22Rv1 (cell line): ENCODE measurements around the gene EIF4G3.

Source experiments
- CTCF ChIP-seq: fragments of 450-650 bp; IDR thresholded peaks from 2 replicates; pipeline ENCODE4 v1.5.1; 2017; ENCODE audit warnings: mild to moderate bottlenecking
- ZFX ChIP-seq: fragments of 450-650 bp; IDR thresholded peaks from 2 replicates; pipeline ENCODE4 v1.6.1; 2017; ENCODE audit warnings: antibody characterized with exemption, borderline replicate concordance

GRCh38 chr1:20981915-20982314 is 194.8 kb downstream of the EIF4G3 start:
- TF ChIP-seq CTCF, result peak; percentile 41
- TF ChIP-seq ZFX, result no peak
